ENCODE results near the gene LUC7L. TPM values are rescaled to one million over a fixed set of nuclear protein-coding genes. Genes with fewer than 3 reads are reported as not detected.
"Not testable (repeated sequence)": the region's sequence is repeated elsewhere in the genome, so short reads cannot be mapped to it uniquely, and the experiment has no call there.

LUC7L gene
- total RNA-seq, 3 donors from 2014 or later, result 76.0 to 82.0 (median 76.2) TPM

DNA sequence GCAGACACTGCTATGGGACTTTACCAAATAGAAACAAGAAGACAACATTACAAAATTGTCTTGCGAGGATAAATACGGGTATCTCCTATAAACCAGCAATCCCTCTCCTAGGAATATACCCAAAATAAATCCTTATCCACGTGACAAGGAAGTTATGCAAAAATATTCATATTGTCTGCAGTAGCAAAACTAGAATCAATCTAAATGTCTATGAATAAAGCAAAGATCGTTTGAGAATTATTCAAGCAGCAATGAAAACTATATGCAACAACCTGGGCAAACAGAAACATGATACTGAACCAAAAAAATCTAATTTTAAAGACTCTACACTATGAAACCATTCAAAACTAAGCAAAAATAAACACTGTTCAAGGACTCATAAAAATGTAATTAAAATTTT is 9.2 kb downstream of the LUC7L start:
- DNase-seq (no peak), ATAC-seq (no peak)
- H3K27me3 Mint-ChIP-seq (ENCODE audit: low read depth), result no peaks in the 10 kb centered on the region
- no peaks in the 10 kb centered on the region for H3K9me3 Mint-ChIP-seq
- H3K4me3 Mint-ChIP-seq, result no peak overlapping the region
- peaks cover 7% of the 10 kb centered on the region for H3K4me1 Mint-ChIP-seq (ENCODE audit: low read depth)
- H3K36me3 Mint-ChIP-seq (ENCODE audit: insufficient read depth), result peaks cover 20% of the 10 kb centered on the region

DNA sequence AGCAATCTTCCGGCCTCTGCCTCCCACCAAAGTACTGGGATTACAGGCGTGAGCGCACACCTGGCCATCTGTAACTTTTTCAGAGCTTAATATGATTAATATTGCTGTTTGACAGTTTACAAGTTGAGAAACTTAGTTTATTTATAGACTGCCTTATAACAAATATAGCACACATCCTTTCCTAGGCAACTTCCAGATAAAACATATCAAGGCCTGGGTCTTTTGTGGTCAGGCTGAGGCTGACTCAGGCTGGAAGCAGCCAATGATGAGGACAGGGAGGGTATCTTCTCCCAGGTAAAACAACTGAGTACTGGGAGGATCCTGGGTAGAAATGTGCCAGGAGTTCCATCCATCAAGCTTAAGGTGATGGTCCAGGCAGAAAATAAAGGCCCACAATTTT is 16.2 kb downstream of the LUC7L start:
- ATAC-seq (no peak), DNase-seq (no peak)
- H3K4me1 Mint-ChIP-seq (ENCODE audit: low read depth), result no peaks in the 10 kb centered on the region
- H3K4me3 Mint-ChIP-seq, result no peak overlapping the region
- no peaks in the 10 kb centered on the region for H3K27me3 Mint-ChIP-seq (ENCODE audit: low read depth)
- no peaks in the 10 kb centered on the region for H3K9me3 Mint-ChIP-seq
- H3K36me3 Mint-ChIP-seq (ENCODE audit: insufficient read depth), result peaks cover 21% of the 10 kb centered on the region

DNA sequence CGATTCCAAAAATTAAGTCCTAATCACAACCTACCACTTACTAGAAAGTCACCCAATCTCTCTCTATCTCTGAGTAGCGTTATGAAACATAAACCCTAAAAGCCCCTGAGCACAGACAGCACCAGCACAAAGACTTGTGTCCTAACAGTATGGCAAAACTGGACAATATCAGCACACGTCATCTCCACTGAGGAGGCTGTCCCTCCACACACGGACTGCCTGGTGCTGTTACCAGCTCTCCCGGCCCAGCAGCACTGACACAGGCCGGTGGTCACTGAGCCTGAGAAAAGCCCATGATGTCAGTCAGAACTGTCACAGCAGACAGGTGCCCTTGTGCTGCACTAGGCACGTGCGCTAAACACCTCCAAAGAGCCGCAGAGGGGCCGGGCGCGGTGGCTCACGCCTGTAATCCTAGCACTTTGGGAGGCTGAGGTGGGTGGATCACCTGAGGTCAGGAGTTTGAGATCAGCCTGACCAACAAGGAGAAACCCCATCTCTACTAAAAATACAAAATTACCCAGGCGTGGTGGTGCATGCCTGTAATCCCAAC is 17.5 kb downstream of the LUC7L start:
- H3K4me1 Mint-ChIP-seq (ENCODE audit: low read depth); H3K27me3 Mint-ChIP-seq (ENCODE audit: low read depth); H3K4me3 Mint-ChIP-seq; H3K9me3 Mint-ChIP-seq; ATAC-seq; DNase-seq: not testable (repeated sequence)
- peaks cover 22% of the 10 kb centered on the region for H3K36me3 Mint-ChIP-seq (ENCODE audit: insufficient read depth)

DNA sequence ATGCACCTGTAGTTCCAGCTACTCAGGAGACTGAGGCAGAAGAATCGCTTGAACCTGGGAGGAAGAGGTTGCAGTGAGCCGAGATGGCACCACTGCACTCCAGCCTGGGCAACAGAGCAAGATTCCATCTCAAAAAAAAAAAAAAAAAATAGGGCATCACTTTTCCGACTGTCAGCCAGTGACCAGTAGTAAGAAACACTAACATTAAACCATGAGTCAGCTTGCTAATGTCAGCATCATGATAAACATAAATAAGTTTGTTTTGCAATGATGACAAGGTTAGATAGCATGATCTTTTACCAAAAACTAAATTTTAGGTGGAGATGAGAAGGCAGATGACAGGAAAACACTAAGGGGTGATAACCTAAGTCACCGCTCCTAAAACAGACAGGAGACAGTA is 19.9 kb downstream of the LUC7L start:
- not testable (repeated sequence) for H3K4me1 Mint-ChIP-seq (ENCODE audit: low read depth); H3K27me3 Mint-ChIP-seq (ENCODE audit: low read depth); ATAC-seq; H3K9me3 Mint-ChIP-seq; H3K4me3 Mint-ChIP-seq; DNase-seq
- H3K36me3 Mint-ChIP-seq (ENCODE audit: insufficient read depth), result peaks cover 26% of the 10 kb centered on the region

DNA sequence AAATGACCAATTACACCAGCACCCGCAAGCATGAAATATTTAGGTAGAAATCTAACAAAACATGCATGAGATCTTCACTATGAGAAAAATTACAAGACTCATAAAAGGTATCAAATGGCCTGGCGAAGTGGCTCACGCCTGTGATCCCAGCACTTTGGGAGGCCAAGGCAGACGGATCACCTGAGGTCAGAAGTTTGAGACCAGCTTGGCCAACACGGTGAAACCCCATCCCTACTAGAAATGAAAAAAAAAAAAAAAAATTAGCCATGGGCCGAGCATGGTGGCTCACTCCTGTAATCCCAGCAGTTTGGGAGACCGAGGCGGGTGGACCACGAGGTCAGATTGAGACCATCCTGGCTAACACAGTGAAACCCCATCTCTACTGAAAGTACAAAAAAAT is 25.2 kb downstream of the LUC7L start:
- not testable (repeated sequence) for H3K4me1 Mint-ChIP-seq (ENCODE audit: low read depth); H3K4me3 Mint-ChIP-seq; DNase-seq; H3K9me3 Mint-ChIP-seq; H3K27me3 Mint-ChIP-seq (ENCODE audit: low read depth); ATAC-seq
- peaks cover 28% of the 10 kb centered on the region for H3K36me3 Mint-ChIP-seq (ENCODE audit: insufficient read depth)

DNA sequence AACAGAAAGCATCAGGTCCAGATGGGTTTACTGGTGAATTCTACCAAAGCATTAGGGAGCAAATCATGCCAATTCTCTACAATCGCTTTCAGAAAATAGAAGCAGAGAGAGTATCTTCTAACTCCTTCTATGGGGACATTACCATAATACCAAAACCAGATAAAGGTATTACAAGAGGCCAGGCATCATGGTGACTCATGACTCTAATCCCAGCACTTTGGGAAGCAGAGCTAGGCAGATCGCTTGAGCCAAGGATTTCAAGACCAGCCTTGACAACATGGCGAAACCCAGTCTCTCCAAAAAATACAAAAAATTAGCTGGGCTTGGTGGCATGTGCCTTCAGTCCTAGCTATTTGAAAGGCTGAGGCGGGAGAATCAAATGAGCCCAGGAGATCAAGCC is 26.0 kb downstream of the LUC7L start:
- DNase-seq (no peak), ATAC-seq (no peak)
- Mint-ChIP-seq H3K4me3 (no peak overlapping the region), H3K9me3 (no peaks in the 10 kb centered on the region), H3K4me1 (ENCODE audit: low read depth) (no peaks in the 10 kb centered on the region), H3K27me3 (ENCODE audit: low read depth) (no peaks in the 10 kb centered on the region), H3K36me3 (ENCODE audit: insufficient read depth) (peaks cover 23% of the 10 kb centered on the region)

DNA sequence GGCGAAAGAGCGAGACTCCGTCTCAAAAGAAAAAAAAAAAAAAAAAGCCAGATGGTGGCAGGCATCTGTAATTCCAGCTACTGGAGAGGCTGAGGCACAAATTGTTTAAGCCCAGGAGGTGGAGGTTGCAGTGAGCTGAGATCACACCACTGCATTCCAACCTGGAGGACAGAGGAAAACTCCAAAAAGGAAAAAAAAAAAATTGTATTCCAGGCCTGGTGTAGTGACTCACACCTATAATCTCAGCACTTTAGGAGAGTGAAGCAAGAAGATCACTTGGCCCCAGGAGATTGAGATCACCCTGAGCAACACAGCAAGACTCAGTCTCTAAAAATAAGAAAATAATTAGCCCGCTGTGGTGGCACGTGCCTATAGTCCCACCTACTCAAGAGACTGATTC is 28.9 kb downstream of the LUC7L start:
- no peak overlapping the region for H3K4me3 Mint-ChIP-seq
- H3K4me1 Mint-ChIP-seq (ENCODE audit: low read depth), result no peaks in the 10 kb centered on the region
- H3K9me3 Mint-ChIP-seq, result no peaks in the 10 kb centered on the region
- ATAC-seq, result no peak
- peaks cover 15% of the 10 kb centered on the region for H3K36me3 Mint-ChIP-seq (ENCODE audit: insufficient read depth)
- no peaks in the 10 kb centered on the region for H3K27me3 Mint-ChIP-seq (ENCODE audit: low read depth)
- DNase-seq, result no peak

DNA sequence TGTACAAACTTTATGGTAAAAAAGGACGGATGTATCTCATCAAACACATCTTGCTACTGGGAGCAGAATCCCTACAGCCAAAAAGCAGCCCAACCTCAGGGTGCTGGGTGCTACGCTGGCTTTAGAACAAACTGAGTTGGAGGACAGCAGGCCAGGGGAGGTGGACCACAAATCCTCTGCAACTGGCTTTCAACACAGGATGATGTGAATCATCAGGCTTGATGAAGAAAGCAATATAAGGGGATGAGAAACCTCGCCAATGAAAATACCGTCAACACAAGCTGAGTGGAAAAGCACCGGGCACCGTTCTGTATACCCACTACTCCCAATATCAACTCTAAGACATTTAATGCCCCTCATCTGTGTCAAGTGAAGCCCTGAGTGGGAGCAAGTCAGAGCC is 34.7 kb downstream of the LUC7L start:
- DNase-seq, result no peak
- Mint-ChIP-seq H3K27me3 (ENCODE audit: low read depth) (no peaks in the 10 kb centered on the region), H3K9me3 (no peaks in the 10 kb centered on the region), H3K4me3 (no peak overlapping the region), H3K36me3 (ENCODE audit: insufficient read depth) (peaks cover 34% of the 10 kb centered on the region), H3K4me1 (ENCODE audit: low read depth) (no peaks in the 10 kb centered on the region)
- ATAC-seq, result no peak

DNA sequence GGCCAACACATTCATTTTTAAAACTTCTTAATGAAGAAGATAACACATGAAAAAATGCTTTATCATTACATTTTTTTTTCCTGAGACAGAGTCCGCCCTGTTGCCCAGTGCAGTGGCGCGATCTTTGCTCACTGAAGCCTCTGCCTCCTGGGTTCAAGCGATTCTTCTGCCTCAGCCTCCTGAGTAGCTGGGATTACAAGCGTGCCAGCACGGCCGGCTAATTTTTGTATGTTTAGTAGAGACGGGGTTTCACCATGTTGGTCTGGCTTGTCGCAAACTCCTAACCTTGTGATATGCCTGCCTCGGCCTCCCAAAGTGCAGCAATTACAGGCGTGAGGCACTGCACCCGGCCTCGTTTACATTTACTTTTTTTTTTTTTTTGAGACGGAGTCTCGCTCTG is 35.8 kb downstream of the LUC7L start:
- ATAC-seq, result no peak

DNA sequence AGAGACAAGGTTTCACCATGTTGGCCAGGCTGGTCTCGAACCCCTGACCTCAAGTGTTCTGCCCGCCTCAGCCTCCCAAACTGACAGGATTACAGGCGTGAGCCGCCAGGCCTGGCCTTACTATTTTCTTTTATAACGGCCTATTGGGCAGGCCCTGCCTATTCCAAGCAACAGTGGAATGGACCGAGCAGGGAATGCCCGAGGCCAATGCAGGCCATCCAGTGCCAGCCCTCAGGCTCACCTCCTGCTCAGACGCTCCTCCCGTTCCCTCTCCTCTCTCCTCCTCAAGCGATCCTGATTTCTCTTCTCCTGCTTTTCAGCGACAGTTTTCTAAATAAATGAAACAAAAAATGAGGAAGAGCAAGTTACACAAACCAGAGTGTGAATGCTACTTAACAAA is 36.6 kb downstream of the LUC7L start:
- H3K9me3 Mint-ChIP-seq, result no peaks in the 10 kb centered on the region
- H3K4me1 Mint-ChIP-seq (ENCODE audit: low read depth), result no peaks in the 10 kb centered on the region
- no peak overlapping the region for H3K4me3 Mint-ChIP-seq
- no peaks in the 10 kb centered on the region for H3K27me3 Mint-ChIP-seq (ENCODE audit: low read depth)
- DNase-seq (no peak), ATAC-seq (no peak)
- peaks cover 43% of the 10 kb centered on the region for H3K36me3 Mint-ChIP-seq (ENCODE audit: insufficient read depth)

More for the DNA sequence above, 35.8 kb downstream of the LUC7L start:
- DNase-seq, result no peak
- H3K36me3 Mint-ChIP-seq (ENCODE audit: insufficient read depth), result peaks cover 44% of the 10 kb centered on the region
- H3K27me3 Mint-ChIP-seq (ENCODE audit: low read depth), result no peaks in the 10 kb centered on the region
- H3K4me1 Mint-ChIP-seq (ENCODE audit: low read depth), result no peaks in the 10 kb centered on the region
- H3K9me3 Mint-ChIP-seq, result no peaks in the 10 kb centered on the region
- H3K4me3 Mint-ChIP-seq, result no peak overlapping the region

DNA sequence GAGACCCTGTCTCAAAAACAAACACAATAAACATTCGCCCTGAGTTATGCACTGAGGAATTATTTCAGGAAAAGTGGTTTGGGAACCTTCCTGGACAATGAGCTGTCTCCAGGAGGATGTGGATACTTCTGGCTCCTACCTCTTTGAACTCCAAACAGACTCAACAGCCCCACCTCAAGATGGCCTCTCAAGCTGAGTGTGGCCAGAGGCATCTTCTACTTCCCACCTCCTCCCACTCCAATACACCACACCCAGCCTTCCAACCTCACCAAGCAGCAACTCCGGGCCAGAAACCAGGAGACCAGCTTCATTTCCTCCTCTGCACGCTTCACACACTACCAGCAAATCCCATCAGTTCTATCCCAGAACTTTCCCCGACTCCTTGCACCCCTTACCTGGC is 37.4 kb downstream of the LUC7L start:
- no peaks in the 10 kb centered on the region for H3K27me3 Mint-ChIP-seq (ENCODE audit: low read depth)
- H3K4me1 Mint-ChIP-seq (ENCODE audit: low read depth), result no peaks in the 10 kb centered on the region
- no peaks in the 10 kb centered on the region for H3K9me3 Mint-ChIP-seq
- H3K4me3 Mint-ChIP-seq, result no peak overlapping the region
- H3K36me3 Mint-ChIP-seq (ENCODE audit: insufficient read depth), result peaks cover 39% of the 10 kb centered on the region
- DNase-seq (no peak), ATAC-seq (no peak)

DNA sequence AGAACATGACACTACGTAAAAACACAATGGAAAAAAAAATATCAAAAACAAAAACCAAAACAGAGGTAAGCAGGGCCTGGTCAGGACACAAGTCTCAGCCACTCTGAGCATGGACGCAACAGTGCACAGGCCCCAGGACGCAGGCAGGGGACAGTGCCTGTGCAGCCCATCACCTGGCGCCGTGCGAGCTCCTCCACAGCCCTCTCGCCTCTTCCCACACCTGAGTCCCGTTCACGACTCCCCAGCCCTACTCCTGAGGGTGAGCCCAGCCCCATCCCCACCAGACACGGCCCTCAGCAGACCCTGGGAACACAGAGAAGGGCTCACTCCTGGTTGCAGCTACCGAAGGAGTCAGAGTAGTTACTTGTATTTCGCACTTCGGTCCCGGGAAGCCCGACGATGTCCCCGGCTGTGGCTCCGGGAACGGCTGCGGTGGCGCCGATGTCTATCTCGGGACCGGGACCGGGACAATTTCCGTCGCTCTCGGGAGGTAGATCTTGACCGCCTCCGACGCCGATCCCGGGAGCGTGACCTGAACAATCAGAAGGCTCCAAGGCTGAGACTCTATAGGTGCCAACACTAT is 39.6 kb downstream of the LUC7L start:
- no peak overlapping the region for H3K4me3 Mint-ChIP-seq
- peaks cover 36% of the 10 kb centered on the region for H3K36me3 Mint-ChIP-seq (ENCODE audit: insufficient read depth)
- no peaks in the 10 kb centered on the region for H3K9me3 Mint-ChIP-seq
- H3K27me3 Mint-ChIP-seq (ENCODE audit: low read depth), result no peaks in the 10 kb centered on the region
- no peak for ATAC-seq
- no peak for DNase-seq
- H3K4me1 Mint-ChIP-seq (ENCODE audit: low read depth), result no peaks in the 10 kb centered on the region

DNA sequence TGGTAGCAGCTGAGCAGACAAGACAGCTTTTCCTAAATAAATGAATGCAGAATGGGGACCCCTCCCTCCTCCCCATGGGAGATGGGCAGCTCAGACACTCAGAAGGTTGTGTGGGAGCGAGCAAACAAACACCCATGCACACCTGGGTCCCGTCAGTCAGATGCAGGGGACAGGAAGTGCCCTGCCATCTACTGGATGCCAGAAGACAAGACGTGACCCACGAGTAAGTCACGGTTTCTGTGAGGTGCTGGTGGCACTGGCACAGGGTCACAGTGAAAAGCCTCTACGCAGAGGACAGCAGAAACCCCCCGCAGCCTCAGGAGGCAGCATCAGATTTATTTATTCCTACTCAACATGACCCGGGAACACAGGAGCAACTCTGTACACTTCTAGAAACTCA is 40.6 kb downstream of the LUC7L start:
- Mint-ChIP-seq H3K9me3 (no peaks in the 10 kb centered on the region), H3K4me3 (no peak overlapping the region), H3K27me3 (ENCODE audit: low read depth) (no peaks in the 10 kb centered on the region), H3K36me3 (ENCODE audit: insufficient read depth) (peaks cover 32% of the 10 kb centered on the region), H3K4me1 (ENCODE audit: low read depth) (no peaks in the 10 kb centered on the region)
- ATAC-seq (peak; percentile 51 to 70), DNase-seq (no peak)

DNA sequence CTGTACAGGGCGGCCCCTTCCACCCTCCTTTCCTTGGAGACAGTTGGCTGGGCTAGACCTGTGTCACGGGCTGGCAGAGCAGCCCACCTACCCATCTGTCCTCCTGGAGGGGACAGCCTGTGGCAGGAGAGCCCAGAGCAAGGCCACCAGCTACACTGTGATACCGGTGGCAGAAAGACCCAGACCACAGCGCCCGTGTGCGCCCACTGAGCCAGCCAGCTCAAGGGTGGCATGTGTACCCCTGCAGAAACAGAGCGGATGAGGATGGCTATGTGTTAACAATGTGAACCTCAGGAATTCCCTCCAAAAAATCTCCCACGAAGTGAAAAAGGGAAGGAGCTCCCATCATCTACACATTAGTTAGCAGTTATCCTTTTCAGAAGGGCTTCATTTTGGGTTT is 41.9 kb downstream of the LUC7L start:
- ATAC-seq (no peak), DNase-seq (no peak)
- no peaks in the 10 kb centered on the region for H3K27me3 Mint-ChIP-seq (ENCODE audit: low read depth)
- H3K4me3 Mint-ChIP-seq, result no peak overlapping the region
- no peaks in the 10 kb centered on the region for H3K4me1 Mint-ChIP-seq (ENCODE audit: low read depth)
- no peaks in the 10 kb centered on the region for H3K9me3 Mint-ChIP-seq
- peaks cover 26% of the 10 kb centered on the region for H3K36me3 Mint-ChIP-seq (ENCODE audit: insufficient read depth)

DNA sequence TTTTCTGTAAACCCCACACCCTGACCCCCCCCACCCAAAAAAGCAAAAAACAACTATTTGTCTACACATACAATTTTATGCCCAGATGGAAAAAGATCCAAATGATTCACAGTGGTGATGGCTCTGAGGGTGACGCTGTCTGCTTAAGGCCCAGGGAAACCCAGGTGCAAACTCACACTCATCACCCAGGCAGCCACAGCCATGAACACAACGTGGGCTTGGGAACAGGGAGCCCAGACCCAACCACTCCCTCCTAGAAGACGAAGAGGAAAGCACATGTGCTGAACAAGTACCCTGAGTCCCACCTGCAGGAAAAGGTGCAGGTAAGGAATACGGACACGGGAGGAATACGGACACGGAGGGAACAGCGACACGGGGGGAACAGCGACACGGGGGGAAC is 43.6 kb downstream of the LUC7L start:
- peaks cover 18% of the 10 kb centered on the region for H3K36me3 Mint-ChIP-seq (ENCODE audit: insufficient read depth)
- ATAC-seq (no peak), DNase-seq (no peak)
- no peaks in the 10 kb centered on the region for H3K9me3 Mint-ChIP-seq
- H3K4me1 Mint-ChIP-seq (ENCODE audit: low read depth), result no peaks in the 10 kb centered on the region
- no peaks in the 10 kb centered on the region for H3K27me3 Mint-ChIP-seq (ENCODE audit: low read depth)
- no peak overlapping the region for H3K4me3 Mint-ChIP-seq

DNA sequence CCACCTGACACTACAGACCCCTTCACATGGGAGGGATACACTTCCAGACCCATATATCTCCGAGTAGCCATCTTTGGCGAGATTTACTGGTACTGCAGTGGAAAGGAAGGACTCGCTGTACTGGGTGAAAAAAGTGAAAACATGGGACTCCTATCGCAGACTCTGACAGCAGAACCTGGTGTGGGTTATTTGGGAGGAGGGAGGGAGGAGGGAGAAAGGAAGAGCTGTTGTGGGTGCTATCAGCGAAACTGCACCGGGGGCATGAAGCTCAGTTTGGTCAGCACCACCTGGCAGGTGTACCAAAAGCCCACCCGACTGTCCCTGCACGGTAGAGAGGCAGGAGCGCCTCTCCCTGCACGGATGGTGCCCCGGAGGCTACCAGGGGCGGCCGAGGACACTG is 44.0 kb downstream of the LUC7L start:
- Mint-ChIP-seq H3K27me3 (ENCODE audit: low read depth) (no peaks in the 10 kb centered on the region), H3K36me3 (ENCODE audit: insufficient read depth) (peaks cover 14% of the 10 kb centered on the region), H3K9me3 (no peaks in the 10 kb centered on the region), H3K4me3 (no peak overlapping the region), H3K4me1 (ENCODE audit: low read depth) (no peaks in the 10 kb centered on the region)
- DNase-seq, result no peak
- no peak for ATAC-seq
